HEK293T (cell line): ENCODE results near the gene CACNA1C.

Experiments used
- BHLHE40 ChIP-seq: fragments of 450-650 bp; IDR thresholded peaks from 2 replicates; pipeline ENCODE4 v1.6.1; 2016; ENCODE audit warnings: mild to moderate bottlenecking, moderate library complexity, borderline replicate concordance
- ELF4 ChIP-seq: fragments of 450-650 bp; IDR thresholded peaks from 2 replicates; pipeline ENCODE4 v1.6.1; 2017; ENCODE audit warnings: antibody characterized with exemption
- FOXK2 ChIP-seq: fragments of 450-650 bp; IDR thresholded peaks from 2 replicates; pipeline ENCODE4 v1.6.1; 2016; ENCODE audit warnings: mild to moderate bottlenecking
- FOXM1 ChIP-seq: fragments of 450-650 bp; IDR thresholded peaks from 2 replicates; pipeline ENCODE4 v1.6.1; 2017; ENCODE audit warnings: mild to moderate bottlenecking, borderline replicate concordance
- LEF1 ChIP-seq: fragments of 450-650 bp; IDR thresholded peaks from 2 replicates; pipeline ENCODE4 v1.6.1; 2017; ENCODE audit warnings: mild to moderate bottlenecking, borderline replicate concordance
- NFRKB ChIP-seq: fragments of 450-650 bp; IDR thresholded peaks from 2 replicates; pipeline ENCODE4 v1.6.1; 2016; ENCODE audit warnings: mild to moderate bottlenecking, moderate library complexity
- SP1 ChIP-seq: fragments of 450-650 bp; IDR thresholded peaks from 2 replicates; pipeline ENCODE4 v1.6.1; 2017
- SUZ12 ChIP-seq: fragments of 450-650 bp; IDR thresholded peaks from 2 replicates; pipeline ENCODE4 v1.6.1; 2016; ENCODE audit warnings: mild to moderate bottlenecking
- ZNF384 ChIP-seq: fragments of 450-650 bp; IDR thresholded peaks from 2 replicates; pipeline ENCODE4 v1.6.1; 2016

DNA sequence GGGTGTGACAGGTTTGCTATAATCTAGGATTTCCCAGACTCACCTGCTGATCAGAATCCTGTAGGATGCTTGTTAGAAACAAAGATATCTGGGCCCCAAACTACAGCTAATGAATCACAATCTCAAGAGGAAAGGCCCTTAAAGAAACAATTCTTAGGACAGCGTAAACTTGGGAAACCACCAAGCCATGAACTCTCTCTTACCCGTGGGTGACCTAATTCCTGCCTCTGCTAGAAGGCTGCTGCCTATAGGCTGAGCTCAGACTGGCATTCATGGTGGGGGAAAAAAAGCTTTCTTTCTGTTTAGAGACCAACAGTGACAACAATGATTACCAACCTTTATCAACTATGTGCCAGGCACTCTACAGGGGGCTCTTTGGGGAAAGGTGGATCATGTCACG is 528.0 kb downstream of the CACNA1C start:
- TF ChIP-seq FOXM1 (no peak), SUZ12 (no peak), FOXK2 (no peak), BHLHE40 (no peak), SP1 (no peak), ELF4 (no peak), NFRKB (no peak), ZNF384 (no peak), LEF1 (no peak)
